Caco-2 (cell line): ENCODE results near the gene LY6G5B. TPM values are rescaled to one million over a fixed set of nuclear protein-coding genes. Genes with fewer than 3 reads are reported as not detected.

Experiments
- BruUV-seq: library from RNA; stranded (reverse); fragments of 400-500 nt; replicated peaks from 2 replicates; lab custom pipeline; 2021; lab: Mats Ljungman, UMichigan
- CTCF ChIA-PET: fragments of 300-600 bp; sonication (Branson Sonifier 250); formaldehyde crosslinking; loops from one replicate; lab custom pipeline; 2022; ENCODE audit warnings: antibody characterized with exemption; lab: Charles Lee
- POLR2A ChIA-PET: fragments of 300-600 bp; sonication (Branson Sonifier 250); formaldehyde crosslinking; loops from one replicate; lab custom pipeline; 2022; ENCODE audit warnings: antibody characterized with exemption; lab: Charles Lee
- DNase-seq, 2 experiments: peaks; one replicate each; pipeline versions ENCODE4 v3.0.0 to v3.0.0-alpha.2; 2020 to 2022
- H3K27me3 ChIP-seq: replicated peaks from 2 replicates; pipeline ENCODE4 v1.6.0; 2011; ENCODE audit warnings: low read length; ENCODE audit not compliant: control insufficient read depth, insufficient read depth
- H3K36me3 ChIP-seq: 2 replicates; pipeline ENCODE4 v1.5.1; 2011; ENCODE audit warnings: low read length; ENCODE audit not compliant: control insufficient read depth, insufficient read depth
- H3K4me1 ChIP-seq: fragments of 250-450 bp; sonication (Bioruptor Pico); 2 replicates; pipeline ENCODE4 v1.5.1; 2020; ENCODE audit warnings: mild to moderate bottlenecking
- H3K4me3 ChIP-seq: 2 replicates; pipeline ENCODE4 v1.5.1; 2011; ENCODE audit warnings: low read depth, mild to moderate bottlenecking, control low read depth, low read length
- H3K9me3 ChIP-seq: fragments of 250-450 bp; sonication (Bioruptor Pico); 2 replicates; pipeline ENCODE4 v1.5.1; 2020; ENCODE audit warnings: mild to moderate bottlenecking, moderate library complexity
- H3K27ac Mint-ChIP-seq: one replicate; pipeline ENCODE4 v1.8.0; 2022; ENCODE audit warnings: mixed read lengths; ENCODE audit not compliant: unreplicated experiment
- H3K27me3 Mint-ChIP-seq: one replicate; pipeline ENCODE4 v1.8.0; 2022; ENCODE audit warnings: mixed read lengths; ENCODE audit not compliant: insufficient read depth, unreplicated experiment
- H3K36me3 Mint-ChIP-seq: one replicate; pipeline ENCODE4 v1.8.0; 2022; ENCODE audit warnings: mild to moderate bottlenecking, mixed read lengths; ENCODE audit not compliant: insufficient read depth, unreplicated experiment
- H3K4me1 Mint-ChIP-seq: one replicate; pipeline ENCODE4 v1.8.0; 2022; ENCODE audit warnings: low read depth, mixed read lengths; ENCODE audit not compliant: unreplicated experiment
- H3K4me3 Mint-ChIP-seq: one replicate; pipeline ENCODE4 v1.8.0; 2022; ENCODE audit warnings: mild to moderate bottlenecking, moderate library complexity, mixed read lengths; ENCODE audit not compliant: unreplicated experiment
- H3K9me3 Mint-ChIP-seq: one replicate; pipeline ENCODE4 v1.8.0; 2022; ENCODE audit warnings: mixed read lengths; ENCODE audit not compliant: unreplicated experiment
- CTCF ChIP-seq, 2 experiments: fragments of 200-600 bp in 1 of 2; IDR thresholded peaks; 1 replicate in 1 of 2; 2 replicates in 1 of 2; pipeline versions ENCODE4 v1.5.1 to v1.8.0; 2011 to 2022; ENCODE audit warnings: antibody characterized with exemption in 1 of 2, control low read depth in 1 of 2, inconsistent platforms in 1 of 2, low read depth in 1 of 2, low read length in 1 of 2, mild to moderate bottlenecking in 1 of 2, moderate library complexity in 1 of 2; ENCODE audit not compliant: insufficient read depth in 1 of 2, severe bottlenecking in 1 of 2, unreplicated experiment in 1 of 2
- intact Hi-C: fragments of 100-400 bp; cut with micrococcal nuclease; formaldehyde crosslinking; loops from one replicate; pipeline ENCODE4 v1.10.0; 2022; ENCODE audit not compliant: unreplicated experiment
- total RNA-seq: library from RNA; stranded (reverse); gene quantifications from 2 replicates; pipeline ENCODE4 v1.2.3, GENCODE V29; 2022

LY6G5B gene
- total RNA-seq, 1 experiment from 2014 or later, result 17.5 TPM

GRCh38 chr6:31666337-31666965 is 3.3 kb upstream of the LY6G5B start:
- Histone ChIP-seq H3K4me3 (peak overlapping the region; percentile 90), H3K4me1 (peaks cover 17% of the 10 kb centered on the region), H3K27me3 (no peaks in the 10 kb centered on the region), H3K36me3 (peaks cover 4% of the 10 kb centered on the region), H3K9me3 (no peaks in the 10 kb centered on the region)
- Mint-ChIP-seq H3K4me3 (peak overlapping the region; percentile 86), H3K9me3 (no peaks in the 10 kb centered on the region), H3K36me3 (peaks cover 94% of the 10 kb centered on the region), H3K27me3 (no peaks in the 10 kb centered on the region), H3K4me1 (peaks cover 25% of the 10 kb centered on the region), H3K27ac (peak overlapping the region; percentile 96)
- no peak for DNase-seq
- TF ChIP-seq CTCF (IDR thresholded peaks at IDR 0.05; ENCODE audit: insufficient read depth in 1 of 2, low read depth in 1 of 2, low read length in 1 of 2, severe bottlenecking in 1 of 2, unreplicated experiment in 1 of 2), result no peak
- CTCF ChIA-PET, result interaction anchor here (0.7 to 1.0 kb wide), 3 partner anchors 15 to 89 kb away, joined by 3 to 7 read pairs (median 3); partner anchors contain the start of gene LY6G5C
- intact Hi-C loops, result loop anchor here (5.0 kb wide), 3 partner anchors 71 to 161 kb away; partner anchors contain the start of genes ATP6V1G2, CLIC1, HSPA1B and NFKBIL1
- no TSS peak for BruUV-seq
- POLR2A ChIA-PET, result no interaction called here

GRCh38 chr6:31676322-31676903 is 6.6 kb downstream of the LY6G5B start:
- H3K4me3 Mint-ChIP-seq, result no peak overlapping the region
- Histone ChIP-seq H3K36me3 (no peaks in the 10 kb centered on the region; the same call in 1 of the 2 replicates), H3K9me3 (no peaks in the 10 kb centered on the region), H3K4me3 (no peak overlapping the region), H3K27me3 (no peaks in the 10 kb centered on the region), H3K4me1 (peaks cover 3% of the 10 kb centered on the region)
- no TSS peak for BruUV-seq
- no peak for TF ChIP-seq CTCF (IDR thresholded peaks at IDR 0.05; ENCODE audit: insufficient read depth in 1 of 2, low read depth in 1 of 2, low read length in 1 of 2, severe bottlenecking in 1 of 2, unreplicated experiment in 1 of 2)
- DNase-seq, result no peak
- H3K36me3 Mint-ChIP-seq, result peaks cover 29% of the 10 kb centered on the region
- peaks cover 10% of the 10 kb centered on the region for H3K4me1 Mint-ChIP-seq
- H3K27ac Mint-ChIP-seq, result peak overlapping the region; percentile 63
- POLR2A ChIA-PET, result no interaction called here
- intact Hi-C loops, result no loop called here
- CTCF ChIA-PET, result no interaction called here
- no peaks in the 10 kb centered on the region for H3K9me3 Mint-ChIP-seq
- H3K27me3 Mint-ChIP-seq, result no peaks in the 10 kb centered on the region

GRCh38 chr6:31676904-31677303 is 7.1 kb downstream of the LY6G5B start:
- intact Hi-C loops, result no loop called here
- Mint-ChIP-seq H3K4me1 (peaks cover 10% of the 10 kb centered on the region), H3K4me3 (no peak overlapping the region), H3K9me3 (no peaks in the 10 kb centered on the region), H3K27ac (peak overlapping the region; percentile 63), H3K27me3 (no peaks in the 10 kb centered on the region), H3K36me3 (peaks cover 25% of the 10 kb centered on the region)
- BruUV-seq, result no TSS peak
- no peak for TF ChIP-seq CTCF (IDR thresholded peaks at IDR 0.05; ENCODE audit: insufficient read depth in 1 of 2, low read depth in 1 of 2, low read length in 1 of 2, severe bottlenecking in 1 of 2, unreplicated experiment in 1 of 2)
- Histone ChIP-seq H3K36me3 (no peaks in the 10 kb centered on the region; the same call in 1 of the 2 replicates), H3K4me3 (no peak overlapping the region), H3K4me1 (peaks cover 8% of the 10 kb centered on the region), H3K27me3 (no peaks in the 10 kb centered on the region), H3K9me3 (no peaks in the 10 kb centered on the region)
- CTCF ChIA-PET, result no interaction called here
- POLR2A ChIA-PET, result no interaction called here
- DNase-seq, result no peak
